GM19397 (cell line): Measurements from ENCODE around the gene GLYR1.
"Not testable (repeated sequence)": the region's sequence is repeated elsewhere in the genome, so short reads cannot be mapped to it uniquely, and the experiment has no call there.

Experiments
- ATAC-seq: cut with Tn5 transposase; IDR thresholded peaks from one replicate; pipeline ENCODE4 v1.9.1; 2021; ENCODE audit warnings: mild to moderate bottlenecking, moderate library complexity; ENCODE audit not compliant: unreplicated experiment

The GLYR1 gene

DNA sequence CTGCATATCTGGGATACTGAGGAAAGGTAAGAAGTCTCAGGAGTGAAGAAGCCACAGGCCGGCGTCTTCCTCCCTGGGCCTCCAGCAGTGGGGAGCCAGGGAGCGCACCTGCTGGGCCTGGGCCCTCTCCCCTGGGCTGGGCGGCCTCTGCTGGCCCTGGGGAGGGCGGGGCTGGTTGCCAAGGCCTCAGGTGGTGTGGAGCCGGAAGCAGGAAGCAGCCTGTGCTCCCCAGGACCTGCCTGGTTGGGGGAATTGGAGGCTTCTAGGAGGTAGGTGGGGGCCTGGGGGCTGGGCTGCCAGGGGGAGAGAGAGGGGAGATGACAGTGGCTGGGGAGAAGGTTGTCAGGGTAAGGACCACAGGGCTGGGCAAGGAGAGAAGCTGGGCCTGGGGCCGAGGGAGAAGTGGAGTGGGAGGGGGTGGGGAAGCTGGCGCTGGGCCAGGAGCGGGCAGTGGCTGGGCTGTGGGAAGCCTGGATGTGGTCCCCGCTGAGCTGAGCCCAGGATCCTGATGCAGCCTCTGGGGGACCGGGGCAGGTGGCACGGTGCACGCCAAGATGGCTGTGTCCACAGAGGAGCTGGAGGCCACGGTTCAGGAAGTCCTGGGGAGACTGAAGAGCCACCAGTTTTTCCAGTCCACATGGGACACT, 51.8 kb downstream of the GLYR1 start, which contains the start of gene SMIM22:
SMIM22 (plus strand) TSS at position 189 of the 647 bp plus-strand sequence; CDS start at position 555, 366 bp downstream.
- ATAC-seq: no peak

GRCh38 chr16:4792951-4793513, 54.1 kb downstream of the GLYR1 start:
- ATAC-seq: no peak

DNA sequence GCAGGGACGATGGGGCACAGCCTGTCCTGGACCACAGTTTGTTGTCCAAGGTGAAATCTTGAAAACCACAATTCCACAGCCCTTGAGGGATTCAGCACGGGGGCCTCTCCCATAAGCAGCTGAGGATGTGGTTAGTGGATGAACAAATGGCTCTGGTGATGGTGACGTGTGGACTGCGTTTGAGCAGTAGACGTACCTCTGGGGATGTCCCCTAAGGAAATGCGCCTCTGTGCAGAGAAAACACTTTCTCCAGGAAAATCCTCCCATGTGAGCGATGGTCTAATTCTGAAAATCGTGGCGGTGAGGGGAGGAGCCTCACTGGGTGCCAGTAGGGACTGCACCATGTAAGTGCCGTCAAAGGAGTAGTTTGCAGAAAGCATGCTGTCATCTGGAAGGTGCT, 56.2 kb downstream of the GLYR1 start:
- ATAC-seq: no peak

DNA sequence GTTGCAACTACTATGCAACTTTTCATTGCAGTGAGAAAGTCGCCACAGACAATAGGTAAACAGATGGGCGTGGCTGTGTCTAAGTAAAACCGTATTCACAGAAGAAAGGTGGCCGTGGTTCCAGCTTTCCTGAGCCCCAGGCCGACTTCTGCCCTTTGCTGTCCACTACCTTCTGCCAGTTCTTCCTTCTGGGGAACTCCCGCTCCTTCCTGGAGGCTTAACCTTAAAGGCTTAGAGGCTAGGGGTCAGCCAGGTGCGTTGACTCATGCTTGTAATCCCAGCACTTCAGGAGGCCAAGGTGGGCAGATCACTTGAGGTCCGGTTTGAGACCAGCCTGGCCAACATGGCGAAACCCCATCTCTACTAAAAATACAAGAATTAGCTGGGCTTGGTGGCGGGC, 56.8 kb downstream of the GLYR1 start:
- no peak for ATAC-seq

- ATAC-seq: no peak
Measured at GRCh38 chr16:4788910-4789309, 58.2 kb downstream of the GLYR1 start.

- ATAC-seq: no peak
Measured at GRCh38 chr16:4788489-4788889, 58.6 kb downstream of the GLYR1 start.

- no peak for ATAC-seq
Measured at GRCh38 chr16:4787627-4788482, 59.2 kb downstream of the GLYR1 start, which contains the start of gene SEPTIN12. TSS of gene SEPTIN12 (minus strand) at chr16:4788345. CDS start at chr16:4787645, 700 bp downstream.

- ATAC-seq: no peak
Measured at GRCh38 chr16:4787068-4787467, 60.0 kb downstream of the GLYR1 start.

GRCh38 chr16:4785758-4786433, 61.2 kb downstream of the GLYR1 start:
- no peak for ATAC-seq

DNA sequence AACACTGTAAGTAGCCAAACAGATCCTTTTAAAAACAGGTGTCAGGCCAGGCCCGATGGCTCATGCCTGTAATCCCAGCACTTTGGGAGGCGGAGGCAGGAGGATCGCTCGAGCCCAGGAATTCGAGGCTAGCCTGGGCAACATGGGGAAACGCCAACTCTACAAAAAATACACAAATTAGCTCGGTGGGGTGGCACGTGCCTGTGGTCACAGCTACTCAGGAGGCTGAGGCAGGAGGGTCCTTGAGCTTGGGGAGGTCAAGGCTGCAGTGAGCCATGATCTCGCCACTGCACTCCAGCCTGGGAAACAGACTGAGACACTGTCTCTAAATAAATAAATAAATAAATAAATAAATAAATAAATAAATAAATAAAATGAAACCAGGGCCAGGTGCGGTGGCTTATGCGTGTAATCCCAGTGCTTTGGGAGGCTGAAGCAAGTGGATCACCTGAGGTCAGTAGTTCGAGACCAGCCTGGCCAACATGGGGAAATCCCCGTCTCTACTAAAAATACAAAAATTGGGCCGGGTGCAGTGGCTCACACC, 62.6 kb downstream of the GLYR1 start:
- ATAC-seq: not testable (repeated sequence)

- no peak for ATAC-seq
Measured at GRCh38 chr16:4783951-4784336, 63.1 kb downstream of the GLYR1 start.

DNA sequence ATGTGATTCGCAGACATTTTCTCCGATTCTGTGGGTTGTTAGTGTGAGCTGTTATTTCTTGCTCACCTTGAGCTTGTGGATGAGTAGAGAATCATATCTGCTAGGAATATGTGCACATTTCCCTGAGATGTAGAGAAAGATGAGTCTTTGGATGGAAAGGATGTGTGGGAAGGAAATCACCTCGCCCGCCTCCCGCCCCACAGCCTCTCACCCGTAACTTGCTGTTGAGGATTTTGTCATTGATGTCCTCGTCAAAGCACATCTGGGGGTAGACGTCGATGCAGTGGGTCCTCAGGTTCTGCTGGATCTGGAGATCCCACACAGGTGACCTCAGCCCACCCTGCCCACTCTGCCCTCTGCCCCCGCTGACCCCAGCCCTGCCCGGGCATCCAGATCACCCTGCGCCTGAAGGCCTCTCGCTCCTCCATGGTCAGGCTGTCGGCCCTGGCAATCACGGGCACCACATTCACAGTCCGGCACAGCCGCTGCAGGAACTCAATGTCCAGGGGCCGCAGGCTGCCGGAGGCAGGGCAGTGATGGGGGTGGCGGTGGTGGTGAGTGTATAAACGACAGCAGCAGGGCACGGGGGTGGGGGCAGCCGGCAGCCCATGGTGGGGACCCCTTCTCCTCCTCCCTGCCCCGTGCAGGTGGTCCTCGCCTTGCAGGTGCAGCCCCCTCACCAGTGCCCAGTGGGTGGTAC, 63.7 kb downstream of the GLYR1 start:
- ATAC-seq: no peak

- no peak for ATAC-seq
Measured at GRCh38 chr16:4780235-4780634, 66.9 kb downstream of the GLYR1 start.

DNA sequence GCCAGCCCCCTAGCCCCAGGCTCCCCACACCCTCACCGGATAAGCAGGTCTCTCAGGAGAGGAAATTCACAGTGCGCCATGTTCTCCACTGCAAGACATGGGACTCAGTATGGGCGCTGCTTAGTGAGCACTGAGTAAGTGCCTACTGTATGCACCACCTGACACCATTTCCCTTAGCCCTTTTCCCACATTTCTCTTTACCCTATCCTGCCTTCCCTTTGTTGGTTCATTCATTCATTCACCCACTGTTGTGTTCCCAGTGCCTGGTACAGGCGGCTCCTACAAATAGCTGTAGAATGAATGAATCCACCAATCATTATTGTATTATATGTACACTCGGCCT, 69.1 kb downstream of the GLYR1 start:
- ATAC-seq: no peak

- no peak for ATAC-seq
Measured at GRCh38 chr16:4777339-4778049, 69.6 kb downstream of the GLYR1 start.

- no peak for ATAC-seq
Measured at GRCh38 chr16:4776141-4776705, 70.9 kb downstream of the GLYR1 start.

DNA sequence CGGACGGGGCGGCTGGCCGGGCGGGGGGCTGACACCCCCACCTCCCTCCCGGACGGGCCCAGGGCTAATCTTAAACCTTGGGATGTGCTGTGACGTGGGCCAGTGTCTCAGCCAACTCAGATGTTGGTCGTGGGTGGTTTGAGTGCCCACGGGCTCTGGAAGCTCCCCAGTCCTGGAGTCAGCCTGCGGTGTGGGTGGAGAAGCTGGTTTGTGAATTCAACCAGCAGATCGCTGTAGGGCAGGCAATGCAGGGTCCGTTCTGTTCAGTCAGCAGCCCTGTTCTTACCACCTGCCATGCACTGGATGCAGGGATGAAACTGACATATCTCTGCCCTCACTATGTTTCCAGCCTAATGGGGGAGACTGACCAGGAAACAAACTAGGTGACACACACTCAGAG, 72.1 kb downstream of the GLYR1 start:
- ATAC-seq: no peak

- ATAC-seq: no peak
Measured at GRCh38 chr16:4772351-4772750, 74.7 kb downstream of the GLYR1 start.

DNA sequence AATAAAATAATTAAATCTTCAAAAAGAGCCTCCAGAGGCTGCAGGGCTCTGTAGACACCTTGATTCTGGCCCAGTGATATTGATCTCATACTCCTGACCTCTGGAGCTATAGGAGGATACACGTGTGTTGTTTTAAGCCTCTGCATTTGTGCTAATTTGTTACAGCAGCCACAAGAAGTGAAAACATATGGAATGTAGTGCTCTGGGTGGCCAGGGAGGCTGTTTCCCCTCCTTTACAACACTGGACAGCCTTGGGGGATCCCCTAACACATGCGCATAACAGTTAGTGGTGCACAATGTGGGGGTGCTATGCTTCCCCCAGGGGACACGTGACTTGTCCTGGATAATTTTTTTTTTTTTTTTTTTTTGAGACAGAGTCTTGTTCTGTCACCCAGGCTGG, 75.4 kb downstream of the GLYR1 start:
- ATAC-seq: no peak

DNA sequence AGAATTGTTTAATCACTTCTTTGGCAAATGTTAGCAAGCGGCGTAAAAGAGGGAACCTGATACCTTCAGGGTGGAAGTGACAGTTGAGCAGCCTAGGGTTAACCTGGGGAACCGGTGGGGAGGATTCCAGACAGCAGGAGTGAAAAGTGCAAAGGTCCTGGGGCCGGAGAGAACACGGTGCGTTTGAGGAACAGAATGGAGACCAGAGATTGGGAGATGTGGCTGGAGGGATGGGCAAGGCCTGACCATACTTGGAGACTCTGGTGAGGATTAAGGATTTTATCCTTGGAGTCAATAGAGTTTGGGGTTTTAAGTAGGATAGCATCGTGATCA, 77.8 kb downstream of the GLYR1 start:
- ATAC-seq: no peak
